ENCODE results near the gene MOB3A. TPM values are rescaled to one million over a fixed set of nuclear protein-coding genes. Genes with fewer than 3 reads are reported as not detected.
"Not testable (repeated sequence)": the region's sequence is repeated elsewhere in the genome, so short reads cannot be mapped to it uniquely, and the experiment has no call there.

Gene MOB3A
- total RNA-seq, 2 experiments from 2014 or later, result 148 to 156 TPM

GRCh38 chr19:2132191-2132590, 36.1 kb upstream of the MOB3A start:
- H3K27me3 Mint-ChIP-seq, result no peaks in the 10 kb centered on the region
- H3K27ac Mint-ChIP-seq, result no peak overlapping the region
- H3K4me3 Mint-ChIP-seq, result no peak overlapping the region
- no peaks in the 10 kb centered on the region for H3K9me3 Mint-ChIP-seq (ENCODE audit: low read depth)
- POLR2A ChIA-PET, result no interaction called here
- intact Hi-C loops (cut with DNase I, micrococcal nuclease), result no loop called here
- no peak for DNase-seq
- H3K36me3 Mint-ChIP-seq (ENCODE audit: low read depth), result peaks cover 8% of the 10 kb centered on the region
- CTCF ChIA-PET, result no interaction called here
- no peaks in the 10 kb centered on the region for H3K4me1 Mint-ChIP-seq
- ATAC-seq, result no peak

- DNase-seq; H3K36me3 Mint-ChIP-seq (ENCODE audit: low read depth); POLR2A ChIA-PET; H3K4me1 Mint-ChIP-seq; H3K4me3 Mint-ChIP-seq; ATAC-seq; H3K27me3 Mint-ChIP-seq; H3K27ac Mint-ChIP-seq; H3K9me3 Mint-ChIP-seq (ENCODE audit: low read depth); intact Hi-C loops (cut with DNase I, micrococcal nuclease); CTCF ChIA-PET: not testable (repeated sequence)
Observed at GRCh38 chr19:2131012-2131975, 35.2 kb upstream of the MOB3A start.

GRCh38 chr19:2129892-2130770, 34.0 kb upstream of the MOB3A start:
- Mint-ChIP-seq H3K4me3 (no peak overlapping the region), H3K4me1 (no peaks in the 10 kb centered on the region), H3K9me3 (ENCODE audit: low read depth) (no peaks in the 10 kb centered on the region), H3K27me3 (no peaks in the 10 kb centered on the region), H3K27ac (no peak overlapping the region), H3K36me3 (ENCODE audit: low read depth) (peaks cover 3% of the 10 kb centered on the region)
- ATAC-seq (no peak), DNase-seq (no peak)
- intact Hi-C loops (cut with DNase I, micrococcal nuclease), result no loop called here
- CTCF ChIA-PET, result no interaction called here
- POLR2A ChIA-PET, result no interaction called here

- DNase-seq (no peak), ATAC-seq (no peak)
- POLR2A ChIA-PET, result no interaction called here
- intact Hi-C loops (cut with DNase I, micrococcal nuclease), result no loop called here
- peaks cover 3% of the 10 kb centered on the region for H3K36me3 Mint-ChIP-seq (ENCODE audit: low read depth)
- H3K27me3 Mint-ChIP-seq, result no peaks in the 10 kb centered on the region
- CTCF ChIA-PET, result no interaction called here
- no peaks in the 10 kb centered on the region for H3K9me3 Mint-ChIP-seq (ENCODE audit: low read depth)
- no peak overlapping the region for H3K4me3 Mint-ChIP-seq
- H3K4me1 Mint-ChIP-seq, result no peaks in the 10 kb centered on the region
- no peak overlapping the region for H3K27ac Mint-ChIP-seq
Observed at GRCh38 chr19:2129486-2129885, 33.4 kb upstream of the MOB3A start.

GRCh38 chr19:2129022-2129421, 32.9 kb upstream of the MOB3A start:
- ChIA-PET POLR2A (no interaction called here), CTCF (no interaction called here)
- no peak for DNase-seq
- intact Hi-C loops (cut with DNase I, micrococcal nuclease), result no loop called here
- no peak for ATAC-seq
- peaks cover 5% of the 10 kb centered on the region for H3K36me3 Mint-ChIP-seq (ENCODE audit: low read depth)
- no peaks in the 10 kb centered on the region for H3K9me3 Mint-ChIP-seq (ENCODE audit: low read depth)
- no peaks in the 10 kb centered on the region for H3K27me3 Mint-ChIP-seq
- no peaks in the 10 kb centered on the region for H3K4me1 Mint-ChIP-seq
- H3K4me3 Mint-ChIP-seq, result no peak overlapping the region
- no peak overlapping the region for H3K27ac Mint-ChIP-seq

- H3K4me1 Mint-ChIP-seq; intact Hi-C loops (cut with DNase I, micrococcal nuclease); H3K27ac Mint-ChIP-seq; H3K36me3 Mint-ChIP-seq (ENCODE audit: low read depth); ATAC-seq; H3K27me3 Mint-ChIP-seq; DNase-seq; H3K9me3 Mint-ChIP-seq (ENCODE audit: low read depth); CTCF ChIA-PET; H3K4me3 Mint-ChIP-seq; POLR2A ChIA-PET: not testable (repeated sequence)
Observed at GRCh38 chr19:2128252-2128651, 32.1 kb upstream of the MOB3A start.

- POLR2A ChIA-PET, result no interaction called here
- H3K27ac Mint-ChIP-seq, result no peak overlapping the region
- no peak overlapping the region for H3K4me3 Mint-ChIP-seq
- no peaks in the 10 kb centered on the region for H3K4me1 Mint-ChIP-seq
- CTCF ChIA-PET, result no interaction called here
- H3K27me3 Mint-ChIP-seq, result no peaks in the 10 kb centered on the region
- peaks cover 2% of the 10 kb centered on the region for H3K36me3 Mint-ChIP-seq (ENCODE audit: low read depth)
- ATAC-seq (no peak), DNase-seq (no peak)
- H3K9me3 Mint-ChIP-seq (ENCODE audit: low read depth), result no peaks in the 10 kb centered on the region
- intact Hi-C loops (cut with DNase I, micrococcal nuclease), result no loop called here
Observed at GRCh38 chr19:2127758-2128157, 31.6 kb upstream of the MOB3A start.

GRCh38 chr19:2126879-2127518, 30.9 kb upstream of the MOB3A start:
- no peak for ATAC-seq

GRCh38 chr19:2123682-2124387, 27.7 kb upstream of the MOB3A start:
- Mint-ChIP-seq H3K27me3 (no peaks in the 10 kb centered on the region), H3K4me3 (no peak overlapping the region), H3K36me3 (ENCODE audit: low read depth) (peaks cover 19% of the 10 kb centered on the region), H3K4me1 (no peaks in the 10 kb centered on the region), H3K9me3 (ENCODE audit: low read depth) (no peaks in the 10 kb centered on the region), H3K27ac (no peak overlapping the region)
- peak; percentile 30 for ATAC-seq
- CTCF ChIA-PET, result interaction anchor here (0.5 to 1.3 kb wide), 3 partner anchors 9 to 286 kb away, joined by 3 to 4 read pairs (median 3); no protein-coding TSS in a partner anchor
- peak; percentile 54 for DNase-seq
- POLR2A ChIA-PET, result no interaction called here
- intact Hi-C loops (cut with DNase I, micrococcal nuclease), result no loop called here

More at GRCh38 chr19:2126879-2127518, 30.9 kb upstream of the MOB3A start:
- Mint-ChIP-seq H3K36me3 (ENCODE audit: low read depth) (peaks cover 2% of the 10 kb centered on the region), H3K27ac (no peak overlapping the region), H3K4me3 (no peak overlapping the region), H3K27me3 (no peaks in the 10 kb centered on the region), H3K9me3 (ENCODE audit: low read depth) (no peaks in the 10 kb centered on the region), H3K4me1 (no peaks in the 10 kb centered on the region)
- intact Hi-C loops (cut with DNase I, micrococcal nuclease), result no loop called here
- no peak for DNase-seq
- ChIA-PET CTCF (no interaction called here), POLR2A (no interaction called here)

- POLR2A ChIA-PET, result no interaction called here
Observed at GRCh38 chr19:2122982-2123381, 26.9 kb upstream of the MOB3A start.

GRCh38 chr19:2122251-2122650, 26.1 kb upstream of the MOB3A start:
- H3K4me3 Mint-ChIP-seq, result no peak overlapping the region
- H3K27me3 Mint-ChIP-seq, result no peaks in the 10 kb centered on the region
- no peaks in the 10 kb centered on the region for H3K9me3 Mint-ChIP-seq (ENCODE audit: low read depth)
- peaks cover 27% of the 10 kb centered on the region for H3K36me3 Mint-ChIP-seq (ENCODE audit: low read depth)
- CTCF ChIA-PET, result no interaction called here
- H3K4me1 Mint-ChIP-seq, result no peaks in the 10 kb centered on the region
- POLR2A ChIA-PET, result no interaction called here
- no peak overlapping the region for H3K27ac Mint-ChIP-seq
- DNase-seq, result no peak
- ATAC-seq, result peak; percentile 19
- intact Hi-C loops (cut with DNase I, micrococcal nuclease), result no loop called here

More at GRCh38 chr19:2122982-2123381, 26.9 kb upstream of the MOB3A start:
- Mint-ChIP-seq H3K36me3 (ENCODE audit: low read depth) (peaks cover 26% of the 10 kb centered on the region), H3K4me1 (no peaks in the 10 kb centered on the region), H3K27me3 (no peaks in the 10 kb centered on the region), H3K4me3 (no peak overlapping the region), H3K9me3 (ENCODE audit: low read depth) (no peaks in the 10 kb centered on the region), H3K27ac (no peak overlapping the region)
- ATAC-seq, result no peak
- intact Hi-C loops (cut with DNase I, micrococcal nuclease), result no loop called here
- CTCF ChIA-PET, result interaction anchor here (0.5 kb wide), 1 partner anchor 285 kb away, joined by 3 read pairs; no protein-coding TSS in a partner anchor
- no peak for DNase-seq

Data from activated CD4-positive, alpha-beta T cell treated with anti-CD3 and anti-CD28 coated beads for 36 hours (primary cell).